Measurements from ENCODE around the gene AGBL1.

AGBL1 gene

DNA sequence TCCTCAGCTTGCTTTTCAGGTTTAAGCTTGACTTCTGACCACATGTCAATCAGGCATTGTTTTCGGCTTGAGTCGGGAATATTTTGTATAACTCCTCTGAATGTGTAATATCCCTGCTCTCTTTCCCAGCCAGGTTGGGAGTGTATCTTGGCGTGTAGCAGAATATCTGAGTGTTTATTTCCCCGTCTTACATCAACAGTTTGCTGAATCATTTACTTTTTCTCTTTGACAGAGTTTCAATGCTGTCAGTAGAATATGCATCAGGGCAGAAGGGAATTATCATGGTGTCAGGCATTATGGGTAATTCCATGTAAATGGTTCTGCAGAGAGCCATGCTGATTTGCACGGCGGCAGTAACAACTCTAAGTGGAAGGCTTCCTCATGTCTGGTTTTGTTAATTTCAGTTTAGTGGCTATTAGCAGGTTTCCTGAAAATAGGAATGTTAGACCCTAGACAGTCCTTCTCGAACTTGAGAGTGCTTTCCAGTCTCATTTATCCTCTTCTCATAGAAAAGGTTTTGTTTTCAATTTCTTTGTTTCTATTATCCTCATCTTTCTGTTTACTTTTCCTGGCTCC is 566.3 kb downstream of the AGBL1 start:
- no peak for DNase-seq (ENCODE audit: low spot score)

DNA sequence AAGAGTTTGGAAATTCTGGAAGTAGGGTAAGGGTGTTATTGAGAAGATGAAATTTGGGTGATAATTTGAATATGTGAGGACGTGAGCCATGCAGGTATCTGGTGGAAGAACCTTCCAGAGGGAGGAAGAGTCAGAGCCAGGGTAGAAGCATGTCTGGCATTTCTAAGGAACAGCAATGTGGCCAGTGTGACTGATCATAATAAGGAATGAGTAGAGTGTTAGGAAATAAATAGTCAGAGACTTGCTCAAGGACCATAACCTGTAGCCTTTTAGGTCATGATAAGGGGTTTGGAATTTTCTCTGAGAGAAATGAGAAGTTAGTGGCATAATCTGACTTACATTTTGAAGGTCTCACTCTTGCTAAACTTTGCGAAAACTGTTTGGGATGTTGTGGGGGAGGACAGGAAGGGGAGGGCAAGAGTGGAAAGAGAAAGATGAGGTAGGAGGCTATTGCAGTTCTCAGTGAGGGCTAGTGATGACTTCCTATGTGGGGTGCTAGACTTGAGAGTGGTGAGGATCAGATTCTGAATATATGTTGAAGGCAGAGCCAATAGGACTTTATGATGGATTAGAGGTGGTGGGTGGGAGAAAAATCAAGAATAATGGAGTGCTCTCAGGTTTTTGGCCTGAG is 568.3 kb downstream of the AGBL1 start:
- DNase-seq (ENCODE audit: low spot score): no peak

DNA sequence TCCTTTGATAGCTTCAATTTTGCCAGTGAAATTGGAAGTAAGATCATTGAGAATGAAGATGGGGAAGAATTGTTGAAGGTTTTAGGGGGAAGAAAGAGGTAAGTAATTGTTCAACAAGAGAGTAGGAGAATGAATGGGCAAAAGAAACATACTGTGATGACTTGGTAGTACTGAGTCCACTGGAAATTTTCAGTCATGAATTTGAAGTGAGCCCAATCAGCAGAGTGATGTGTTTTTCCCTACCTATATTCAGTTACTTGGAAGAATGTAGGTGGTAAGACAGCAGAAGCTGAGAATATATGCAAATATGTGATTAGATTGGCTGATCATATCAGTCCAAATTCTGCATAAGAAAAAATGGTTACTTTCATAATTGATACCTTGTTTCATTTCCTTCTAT is 569.6 kb downstream of the AGBL1 start:
- no peak for DNase-seq (ENCODE audit: low spot score)

DNA sequence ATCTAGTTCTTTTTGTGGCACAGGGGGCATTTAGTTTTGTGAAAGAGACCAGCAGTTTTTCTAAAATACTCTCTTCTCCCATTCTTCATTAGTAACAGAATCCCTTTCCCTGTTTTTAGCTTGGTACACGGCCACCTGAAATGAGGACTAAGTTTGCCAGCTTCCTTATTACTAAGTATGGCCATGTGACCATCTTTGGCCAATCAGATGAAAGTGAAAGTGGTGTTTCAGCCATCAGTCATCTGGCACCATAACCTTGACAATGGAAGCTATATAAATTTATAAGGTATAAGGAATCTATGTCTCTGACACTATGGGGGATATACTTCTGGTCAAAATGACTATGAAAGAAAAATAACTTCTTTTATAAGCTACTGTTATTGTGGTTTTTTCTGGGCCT is 570.4 kb downstream of the AGBL1 start:
- peak; percentile 12 for DNase-seq (ENCODE audit: low spot score)

DNA sequence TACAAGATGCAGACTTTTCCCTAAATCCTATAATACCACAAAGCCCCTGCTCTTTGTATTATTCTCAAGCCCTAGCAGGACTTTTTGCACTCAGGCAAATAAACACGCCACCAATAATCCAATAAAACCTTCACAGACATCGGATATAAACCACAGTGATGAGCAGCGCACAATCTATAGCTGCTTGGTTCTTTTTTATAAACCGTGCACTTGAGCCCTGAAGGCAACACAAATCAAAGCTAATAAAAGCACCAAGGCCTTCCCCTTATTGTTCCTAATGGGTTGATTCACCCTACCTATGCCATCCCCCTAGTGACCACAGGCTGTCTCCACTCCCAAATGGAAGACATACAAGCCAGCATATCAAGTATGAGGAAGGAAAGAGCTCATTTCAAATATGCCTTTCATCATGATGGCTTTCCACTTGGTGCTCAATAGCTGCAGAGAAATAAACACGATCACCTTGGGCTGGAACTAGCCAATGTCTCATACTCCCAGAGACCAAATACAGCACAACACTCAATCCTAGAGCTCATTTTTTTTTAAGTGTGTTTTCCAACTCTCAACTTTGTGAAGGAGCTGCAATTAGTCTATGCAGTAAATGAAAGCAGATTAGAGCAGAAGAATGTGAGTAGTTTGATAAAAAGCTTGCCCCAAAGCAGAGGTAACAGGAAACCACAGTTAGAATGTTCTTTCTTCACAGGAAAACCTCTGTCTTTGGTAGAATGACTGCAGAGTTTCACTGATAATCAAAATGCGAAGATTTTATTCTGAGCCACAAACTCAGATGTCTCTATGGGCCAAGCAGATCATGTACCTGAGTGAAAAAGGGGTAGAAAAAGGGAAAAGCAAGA is 573.9 kb downstream of the AGBL1 start:
- DNase-seq (ENCODE audit: low spot score): no peak

DNA sequence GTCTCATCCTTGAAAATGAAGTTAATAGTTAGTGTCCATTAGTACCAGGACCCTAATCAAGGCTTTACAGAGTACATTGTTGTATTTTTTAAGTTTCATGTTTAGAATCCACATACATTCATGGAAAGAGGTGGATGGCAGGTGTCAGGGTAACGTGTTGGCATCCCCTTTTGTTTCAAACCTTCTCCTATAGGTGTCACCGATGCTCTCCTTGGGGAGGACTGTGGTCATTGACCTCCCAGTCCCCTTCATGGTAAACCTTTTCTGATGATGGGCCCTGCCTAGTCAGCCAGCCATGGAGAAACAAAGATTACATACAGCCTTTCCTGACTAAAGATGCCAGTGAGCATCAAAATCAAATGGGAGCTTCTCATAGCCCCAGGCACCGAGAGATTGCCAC is 574.8 kb downstream of the AGBL1 start:
- DNase-seq (ENCODE audit: low spot score): no peak

DNA sequence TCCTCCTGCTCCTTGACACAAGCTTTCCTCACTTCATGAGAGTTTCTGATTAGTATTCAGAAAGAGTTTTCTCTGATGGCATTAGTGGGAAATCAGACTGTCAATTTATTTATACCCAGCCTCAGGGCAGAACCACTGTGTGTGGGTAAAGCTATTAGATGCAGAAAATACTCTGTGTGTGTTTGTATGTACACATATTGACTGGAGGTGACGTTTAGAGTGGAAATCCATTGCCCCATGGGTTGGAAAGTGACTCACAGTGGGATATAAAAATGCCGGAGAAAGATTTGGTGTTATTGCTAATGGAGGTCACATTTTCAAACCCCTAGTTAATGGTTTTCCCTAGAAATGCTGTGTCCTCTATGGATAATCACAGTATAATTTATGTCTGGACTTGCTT is 577.6 kb downstream of the AGBL1 start:
- DNase-seq (ENCODE audit: low spot score): no peak

DNA sequence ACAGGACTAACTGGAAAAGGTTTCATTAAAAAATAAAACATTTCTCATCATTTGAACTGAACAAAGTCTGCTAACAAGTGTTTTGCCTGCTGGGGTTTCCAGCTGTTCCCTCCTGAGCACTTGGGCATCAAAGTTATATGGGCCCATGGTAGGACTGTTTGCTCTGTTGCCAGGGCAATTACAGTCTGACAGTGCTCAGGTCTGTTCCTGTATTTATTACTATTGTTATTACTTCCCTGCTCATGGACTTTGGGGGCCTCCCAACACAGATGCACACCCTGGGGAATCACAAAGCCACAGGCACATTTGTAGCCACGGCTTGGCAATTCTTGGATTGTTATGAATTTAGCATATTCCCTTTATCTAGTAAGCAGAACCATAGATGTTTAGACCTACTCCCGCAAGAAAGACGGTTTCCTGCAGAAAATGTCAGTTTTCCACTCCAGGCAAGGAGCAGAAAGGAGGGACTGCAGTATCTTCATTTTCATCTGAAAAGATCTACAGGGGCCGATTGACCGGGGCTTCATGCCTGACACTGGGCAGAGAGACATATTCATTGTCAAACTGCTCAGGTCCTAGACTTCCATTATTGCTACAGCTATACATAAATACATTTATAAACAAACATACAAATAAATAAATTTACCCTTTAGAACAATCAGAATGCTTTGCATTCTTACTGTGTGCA is 580.2 kb downstream of the AGBL1 start:
- no peak for DNase-seq (ENCODE audit: low spot score)

DNA sequence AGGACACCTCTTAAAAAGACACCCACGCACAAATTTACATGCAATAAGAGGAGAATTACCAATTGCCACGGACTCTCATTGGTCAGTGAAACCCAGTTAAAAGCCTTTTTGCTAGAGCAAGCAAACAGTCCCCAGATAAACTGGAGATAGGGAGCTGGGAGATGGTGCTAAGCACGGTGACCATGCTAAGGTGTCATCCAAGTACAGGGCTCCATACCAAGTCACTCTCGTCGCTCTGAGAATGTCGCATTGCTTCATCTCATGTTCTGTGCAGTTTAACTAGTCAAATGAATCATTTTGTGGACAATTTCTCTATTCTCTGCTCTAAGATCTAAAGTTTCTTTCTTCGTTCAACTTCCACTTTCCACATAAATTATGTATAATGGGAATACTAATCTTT is 581.9 kb downstream of the AGBL1 start:
- DNase-seq (ENCODE audit: low spot score): no peak

DNA sequence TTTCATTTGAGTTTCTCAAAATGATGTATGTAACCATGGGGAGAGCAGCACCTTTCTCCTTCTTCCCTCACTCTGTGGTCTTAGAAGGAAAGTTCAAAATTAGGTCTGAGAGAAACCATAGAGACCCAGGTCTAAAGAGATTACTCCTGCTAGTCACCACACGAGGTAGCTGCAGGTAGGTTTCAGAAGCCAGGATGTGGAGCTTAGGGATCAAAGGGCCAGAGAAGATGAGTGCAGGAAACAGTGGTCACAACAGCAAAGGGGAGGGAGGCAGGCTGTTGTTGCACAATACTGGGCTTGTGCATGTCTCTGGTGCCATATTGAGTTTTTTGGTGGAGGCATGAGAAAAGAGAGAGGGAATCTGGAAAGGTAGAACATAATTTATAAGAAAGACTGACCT is 583.6 kb downstream of the AGBL1 start:
- DNase-seq (ENCODE audit: low spot score): no peak

DNA sequence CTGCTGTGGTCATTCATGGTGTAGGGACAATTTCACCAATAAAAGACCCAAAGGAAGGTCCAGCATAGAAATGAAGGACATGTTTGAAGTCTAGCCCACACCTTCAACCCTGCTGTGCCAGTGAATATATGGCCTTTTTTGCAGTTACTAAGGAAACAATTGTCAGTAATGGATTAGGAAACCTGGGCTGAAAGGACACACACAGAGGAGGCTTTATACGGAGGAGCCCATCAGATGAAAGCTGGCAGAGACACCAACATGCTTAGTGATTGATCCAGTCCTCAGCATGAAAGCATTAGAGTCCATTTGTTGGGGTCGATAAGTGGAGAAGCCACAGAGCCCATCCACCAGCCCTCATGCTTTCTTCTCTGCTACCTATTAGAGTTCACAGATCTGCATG is 584.3 kb downstream of the AGBL1 start:
- DNase-seq (ENCODE audit: low spot score): no peak

DNA sequence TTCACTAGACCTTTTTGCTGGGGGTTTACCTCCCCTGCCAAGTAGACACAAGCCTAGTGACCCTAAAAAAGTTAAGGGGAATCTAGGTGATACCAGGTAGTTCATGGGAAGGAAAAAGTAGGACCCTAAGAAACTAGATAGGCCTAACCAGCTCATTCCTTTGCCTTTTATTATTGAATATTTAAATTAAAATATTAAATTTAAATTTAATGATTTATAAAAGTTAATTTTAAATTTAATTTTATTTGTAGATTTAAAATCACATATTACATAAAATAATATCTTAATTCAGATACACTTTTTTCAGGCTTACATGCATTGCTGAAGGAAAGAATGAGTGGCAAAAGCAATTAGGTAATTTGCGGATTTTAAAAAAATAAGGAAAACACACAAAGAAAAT is 584.9 kb downstream of the AGBL1 start:
- DNase-seq (ENCODE audit: low spot score): no peak

DNA sequence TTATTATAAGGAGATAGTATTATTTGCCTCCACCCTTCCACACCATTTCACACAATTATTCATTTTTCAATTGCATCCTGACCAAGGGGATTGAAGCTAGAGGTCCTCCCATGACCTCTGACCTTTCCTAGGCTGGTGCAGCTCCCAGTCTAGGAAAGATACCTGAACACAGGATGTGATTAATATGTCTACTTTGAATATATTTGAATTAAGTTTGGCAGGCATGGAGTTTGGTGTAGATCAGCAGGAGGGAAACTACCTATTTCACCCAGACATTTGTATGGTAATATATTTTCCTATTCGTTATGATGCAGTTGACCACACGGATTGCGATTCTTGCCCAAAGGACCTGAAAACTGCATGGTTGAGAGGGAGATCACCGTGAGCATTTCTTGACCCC is 596.3 kb downstream of the AGBL1 start:
- no peak for DNase-seq (ENCODE audit: low spot score)

DNA sequence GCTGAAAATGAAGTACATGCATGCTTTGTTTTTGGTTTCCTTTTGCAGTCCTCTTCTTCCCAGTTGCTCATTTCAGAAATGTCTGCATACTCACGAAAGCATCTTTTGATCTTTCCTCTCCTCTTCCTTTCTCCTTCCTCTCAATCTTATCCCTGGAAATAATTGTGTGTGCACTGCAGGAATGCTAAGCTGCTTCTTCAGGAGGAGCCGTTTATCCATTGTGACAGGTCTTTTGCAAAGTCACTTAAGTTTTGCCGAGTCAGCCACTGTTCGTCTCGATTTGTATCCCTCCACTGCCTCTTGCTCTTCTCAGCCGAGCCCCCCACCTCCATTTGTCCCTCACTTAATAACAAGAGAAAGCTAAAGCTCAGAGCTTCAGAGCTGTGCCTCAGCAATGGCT is 597.6 kb downstream of the AGBL1 start:
- no peak for DNase-seq (ENCODE audit: low spot score)

DNA sequence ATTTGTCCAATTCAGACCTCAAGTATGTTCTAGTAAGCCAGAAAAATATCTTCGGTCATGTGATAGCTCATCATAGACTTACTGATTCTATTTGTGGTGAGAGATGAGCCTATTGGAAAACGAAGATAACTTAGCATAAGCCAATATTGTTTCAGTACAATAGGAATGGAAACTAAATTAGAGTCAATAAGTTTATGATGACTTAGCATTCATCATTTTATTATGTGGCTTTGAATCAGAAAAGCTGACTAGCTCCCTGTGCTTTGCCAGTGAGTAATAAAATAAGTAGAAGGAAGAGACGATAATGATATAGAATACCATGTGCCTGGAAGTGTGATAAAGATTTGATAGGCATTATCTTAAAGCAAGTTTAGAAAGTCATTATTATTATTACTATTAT is 605.6 kb downstream of the AGBL1 start:
- no peak for DNase-seq (ENCODE audit: low spot score)

DNA sequence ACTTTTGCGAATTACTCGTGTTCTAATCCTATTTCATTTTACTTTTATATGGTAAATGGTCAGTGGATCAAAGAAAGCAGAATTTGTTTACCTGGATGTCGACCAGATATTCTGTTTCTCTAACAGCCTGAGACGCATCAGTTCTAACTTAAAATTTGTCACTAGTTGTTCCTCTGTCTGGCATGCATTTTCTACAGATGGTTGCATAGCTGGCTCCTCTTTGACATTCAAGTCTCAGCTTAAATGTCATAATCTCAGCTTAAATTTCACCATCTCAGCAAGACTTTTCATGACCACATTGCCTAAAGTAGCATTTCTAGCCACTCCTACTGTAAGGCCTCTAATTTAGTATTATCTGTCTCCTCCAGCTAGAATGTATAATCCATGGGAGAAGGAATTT is 609.3 kb downstream of the AGBL1 start:
- DNase-seq (ENCODE audit: low spot score): no peak

DNA sequence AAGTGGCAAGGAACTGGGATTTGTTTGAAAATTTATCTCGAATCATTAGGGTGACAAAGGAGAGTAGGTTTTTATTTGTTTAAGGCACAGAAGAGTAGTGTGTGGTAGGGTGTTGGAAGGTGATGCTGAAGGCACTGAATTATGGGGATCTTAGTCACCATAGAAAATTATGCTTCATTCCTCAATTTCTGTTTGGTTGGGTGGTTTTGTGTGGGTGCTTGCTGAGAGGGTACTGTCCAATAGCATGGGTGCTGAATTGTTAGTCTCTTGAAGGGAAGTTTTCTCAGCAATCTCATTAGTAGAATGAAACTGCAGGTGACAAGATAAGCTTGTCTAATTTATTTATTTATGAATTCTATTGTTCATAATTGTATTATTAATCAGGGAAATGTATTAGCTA is 610.9 kb downstream of the AGBL1 start:
- DNase-seq (ENCODE audit: low spot score): no peak

DNA sequence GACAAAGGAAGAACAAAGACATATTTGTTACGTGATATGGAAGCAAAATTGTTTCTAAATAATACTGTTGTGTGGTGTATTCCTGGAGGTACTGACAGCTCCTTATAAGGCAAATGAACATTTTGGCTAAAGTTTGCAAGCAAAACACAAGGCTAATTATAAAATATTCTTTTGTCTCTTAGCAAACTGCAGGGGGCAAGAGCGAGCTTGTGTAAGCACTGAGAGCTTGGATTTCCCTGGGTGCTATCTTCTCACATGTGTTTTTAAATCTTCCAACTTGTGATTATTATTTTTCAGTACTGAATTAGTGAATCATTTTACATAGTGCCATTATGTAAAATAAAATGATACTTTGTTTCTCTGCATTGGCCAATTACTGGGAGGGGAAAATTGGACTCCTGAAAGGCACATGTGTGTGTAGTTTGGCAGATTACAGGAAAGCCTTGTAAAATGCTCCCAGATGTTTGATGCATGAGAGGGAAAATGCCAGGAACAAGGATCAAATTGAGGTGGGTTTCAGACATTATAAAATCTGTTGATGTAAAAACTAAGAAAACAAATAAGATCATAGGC is 611.5 kb downstream of the AGBL1 start:
- DNase-seq (ENCODE audit: low spot score): no peak

DNA sequence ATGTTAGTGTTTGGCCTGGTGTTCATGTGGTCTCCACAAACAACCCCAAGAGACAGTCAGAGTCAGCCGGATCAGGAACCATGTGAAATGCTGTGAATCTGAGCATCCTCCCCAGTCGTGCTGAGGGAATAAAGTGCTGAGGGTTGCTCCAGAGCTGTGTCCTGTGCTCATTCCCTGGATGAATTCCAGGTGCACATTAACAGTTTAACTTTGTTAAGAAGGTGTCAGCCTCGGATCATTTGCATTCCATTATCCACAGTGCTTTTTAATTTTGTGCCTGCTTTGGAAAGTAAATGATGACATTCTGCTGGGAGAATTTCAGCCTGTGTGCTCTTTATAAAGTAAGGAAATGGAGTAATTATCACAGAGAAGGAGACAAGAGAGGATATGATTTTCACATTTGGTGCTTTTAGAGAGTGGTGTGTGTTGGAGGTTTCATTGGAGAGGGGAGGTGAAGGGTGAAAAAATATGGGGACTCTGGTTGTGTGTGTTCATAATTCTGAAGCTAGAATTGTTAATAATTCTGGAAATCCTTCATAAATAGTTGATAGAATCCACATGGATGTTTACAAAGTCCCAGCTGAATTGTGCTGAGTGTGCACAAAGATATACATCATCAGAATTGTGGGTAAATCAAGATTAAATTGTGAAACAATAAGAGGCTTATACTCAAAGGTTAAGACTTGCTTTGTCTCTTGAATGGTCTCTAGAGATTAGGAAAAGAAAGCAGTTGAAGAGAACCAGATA is 621.4 kb downstream of the AGBL1 start:
- DNase-seq (ENCODE audit: low spot score): no peak

DNA sequence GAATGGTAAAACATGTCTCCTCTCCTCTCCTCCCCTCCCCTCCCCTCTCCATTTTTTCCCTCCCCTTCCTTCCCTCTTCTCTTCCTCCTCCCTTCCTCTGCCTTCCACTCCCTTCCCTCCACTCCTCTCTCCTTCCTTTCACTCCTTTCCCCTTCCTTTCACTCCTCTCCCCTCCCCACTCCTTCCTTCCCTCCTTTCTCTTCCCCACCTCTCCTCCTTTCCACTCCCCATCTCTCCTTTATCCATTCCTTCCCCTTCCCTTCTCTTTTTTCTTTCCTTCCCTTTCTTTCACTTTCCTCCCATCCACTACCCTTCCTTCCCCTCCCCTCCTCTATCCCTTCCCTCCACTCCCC is 621.9 kb downstream of the AGBL1 start:
- DNase-seq (ENCODE audit: low spot score): no peak

DNA sequence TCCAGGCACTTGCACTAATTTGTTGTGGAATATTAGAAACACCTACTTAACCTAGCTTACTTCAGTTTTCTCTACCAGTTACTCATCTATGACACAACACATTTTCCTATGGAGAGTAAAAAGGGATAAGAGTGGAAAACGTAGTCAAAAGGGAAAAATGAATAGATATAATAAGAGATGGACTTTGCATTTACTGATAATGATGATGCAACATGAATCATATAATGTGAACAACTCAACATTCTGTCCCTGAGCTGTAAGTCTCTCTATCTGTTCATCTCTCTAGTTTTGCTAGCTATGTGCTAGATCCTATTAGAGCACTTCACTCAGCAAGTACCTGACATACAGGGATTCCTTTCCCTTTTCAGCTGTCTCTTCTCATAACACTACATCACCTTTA is 627.1 kb downstream of the AGBL1 start:
- DNase-seq (ENCODE audit: low spot score): no peak

DNA sequence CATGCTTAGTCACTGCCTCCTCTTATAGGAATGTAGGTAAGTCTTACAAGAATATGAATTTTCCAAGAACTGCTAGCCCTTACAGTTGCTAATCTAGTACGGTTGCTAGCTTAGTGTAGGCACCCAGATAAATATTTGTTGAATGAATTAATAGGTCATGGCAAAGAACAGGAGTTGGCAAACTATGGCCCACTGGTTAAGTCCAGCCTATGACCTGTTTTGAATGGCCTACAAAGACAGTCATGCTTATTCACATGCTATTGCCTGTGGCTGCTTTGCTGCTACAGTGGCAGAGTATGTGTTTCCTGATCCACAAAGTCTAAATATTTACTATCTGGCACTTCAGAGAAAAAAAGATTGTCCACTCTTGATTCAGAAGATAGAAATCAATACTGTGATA is 631.8 kb downstream of the AGBL1 start:
- DNase-seq (ENCODE audit: low spot score): no peak

All from LoVo (cell line).